Coronary artery (tissue), 2 donors: ENCODE results near the gene SLC22A7.

Experiments used
- DNase-seq: peaks from one replicate; pipeline ENCODE4 v3.0.0-alpha.2; 2017; ENCODE audit warnings: low spot score
- H3K27ac ChIP-seq, 2 donors: fragments of 200-600 bp; sonication (generic); one replicate each; pipeline ENCODE4 v1.5.1; 2016 to 2019
- H3K4me3 ChIP-seq: fragments of 200-600 bp; sonication (generic); 2 replicates; pipeline ENCODE4 v1.5.1; 2016; ENCODE audit warnings: mild to moderate bottlenecking, moderate library complexity
- TF ChIP-seq, protein P1 (sequence below): fragments of 200-600 bp; sonication (generic); IDR thresholded peaks from one replicate; pipeline ENCODE4 v1.5.1; 2019; ENCODE audit warnings: antibody characterized with exemption

Gene SLC22A7

DNA sequence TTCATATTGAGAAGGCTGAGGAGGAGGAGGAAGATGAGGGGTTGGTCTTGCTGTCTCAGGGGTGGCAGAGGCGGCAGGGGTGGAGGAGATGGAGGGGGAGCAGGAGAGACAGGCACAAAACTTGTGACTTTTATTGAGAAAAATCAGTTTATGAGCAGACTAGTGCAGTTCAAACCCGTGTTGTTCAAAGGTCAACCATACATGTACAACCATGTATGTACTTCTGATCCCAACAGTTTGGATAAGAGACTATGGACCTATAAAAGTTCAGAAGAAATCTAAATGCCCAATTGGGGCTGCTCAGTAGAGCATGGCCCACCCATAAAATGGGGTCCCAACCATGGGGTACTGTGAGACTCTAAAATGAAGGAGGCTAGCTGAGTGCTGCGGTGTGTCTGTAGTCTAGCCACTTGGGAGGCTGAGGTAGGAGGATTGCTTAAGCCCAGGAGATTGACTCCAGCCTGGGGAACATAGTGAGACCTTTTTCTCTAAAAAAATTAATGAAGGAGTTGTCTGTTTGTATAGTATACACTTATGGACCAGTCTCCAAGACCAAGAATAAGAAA is 7.6 kb upstream of the SLC22A7 start:
- DNase-seq, result no peak
- Histone ChIP-seq H3K27ac (no peak overlapping the region), H3K4me3 (no peak overlapping the region)
- TF ChIP-seq, protein P1, sequence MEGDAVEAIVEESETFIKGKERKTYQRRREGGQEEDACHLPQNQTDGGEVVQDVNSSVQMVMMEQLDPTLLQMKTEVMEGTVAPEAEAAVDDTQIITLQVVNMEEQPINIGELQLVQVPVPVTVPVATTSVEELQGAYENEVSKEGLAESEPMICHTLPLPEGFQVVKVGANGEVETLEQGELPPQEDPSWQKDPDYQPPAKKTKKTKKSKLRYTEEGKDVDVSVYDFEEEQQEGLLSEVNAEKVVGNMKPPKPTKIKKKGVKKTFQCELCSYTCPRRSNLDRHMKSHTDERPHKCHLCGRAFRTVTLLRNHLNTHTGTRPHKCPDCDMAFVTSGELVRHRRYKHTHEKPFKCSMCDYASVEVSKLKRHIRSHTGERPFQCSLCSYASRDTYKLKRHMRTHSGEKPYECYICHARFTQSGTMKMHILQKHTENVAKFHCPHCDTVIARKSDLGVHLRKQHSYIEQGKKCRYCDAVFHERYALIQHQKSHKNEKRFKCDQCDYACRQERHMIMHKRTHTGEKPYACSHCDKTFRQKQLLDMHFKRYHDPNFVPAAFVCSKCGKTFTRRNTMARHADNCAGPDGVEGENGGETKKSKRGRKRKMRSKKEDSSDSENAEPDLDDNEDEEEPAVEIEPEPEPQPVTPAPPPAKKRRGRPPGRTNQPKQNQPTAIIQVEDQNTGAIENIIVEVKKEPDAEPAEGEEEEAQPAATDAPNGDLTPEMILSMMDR, result no peak

DNA sequence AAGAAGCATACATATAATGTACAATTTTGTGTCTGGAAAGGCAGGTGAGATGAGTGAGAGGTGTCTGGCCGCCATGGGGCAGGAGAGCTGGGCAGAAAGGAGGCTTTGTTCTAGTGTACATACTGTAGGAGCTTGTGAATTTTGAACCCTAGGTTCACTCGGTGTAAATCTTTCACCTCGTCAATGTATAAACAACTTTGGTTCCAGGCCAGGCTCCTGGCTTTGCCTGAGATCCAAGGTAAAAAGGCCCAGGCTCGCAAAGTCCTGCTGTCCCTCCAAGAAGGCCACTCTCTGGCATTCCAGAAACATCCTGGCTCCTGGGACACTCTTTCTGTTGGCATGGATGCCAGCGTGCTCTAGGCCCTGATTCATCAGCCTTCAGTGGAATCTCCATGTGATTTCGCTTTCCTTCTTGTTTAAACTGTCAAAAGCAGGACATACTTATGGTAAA is 7.1 kb upstream of the SLC22A7 start:
- no peak overlapping the region for H3K4me3 ChIP-seq
- H3K27ac ChIP-seq, result no peak overlapping the region
- DNase-seq, result no peak
- TF ChIP-seq, protein P1, result no peak

DNA sequence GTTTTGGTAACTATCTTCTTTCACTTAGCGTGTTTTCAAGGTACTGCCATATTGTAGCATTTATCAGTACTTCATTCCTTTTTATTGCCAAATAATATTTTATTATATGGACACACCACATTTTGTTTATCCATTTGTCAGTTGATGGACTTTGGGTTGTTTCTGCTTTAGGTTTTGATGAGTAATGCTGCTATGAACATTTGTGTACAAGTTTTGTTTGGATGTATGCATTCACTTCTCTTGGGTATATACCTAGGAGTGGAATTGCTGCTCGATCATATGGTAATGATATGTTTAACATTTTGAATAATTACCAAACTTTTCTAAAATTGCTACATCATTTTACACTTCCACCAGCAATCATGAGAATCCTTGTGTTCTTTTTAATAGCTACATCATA is 6.4 kb upstream of the SLC22A7 start:
- TF ChIP-seq, protein P1, result no peak
- H3K4me3 ChIP-seq, result no peak overlapping the region
- DNase-seq, result no peak
- no peak overlapping the region for H3K27ac ChIP-seq

GRCh38 chr6:43292341-43292740 is 5.7 kb upstream of the SLC22A7 start:
- TF ChIP-seq, protein P1, result no peak
- DNase-seq, result no peak
- Histone ChIP-seq H3K4me3 (no peak overlapping the region), H3K27ac (no peak overlapping the region)

DNA sequence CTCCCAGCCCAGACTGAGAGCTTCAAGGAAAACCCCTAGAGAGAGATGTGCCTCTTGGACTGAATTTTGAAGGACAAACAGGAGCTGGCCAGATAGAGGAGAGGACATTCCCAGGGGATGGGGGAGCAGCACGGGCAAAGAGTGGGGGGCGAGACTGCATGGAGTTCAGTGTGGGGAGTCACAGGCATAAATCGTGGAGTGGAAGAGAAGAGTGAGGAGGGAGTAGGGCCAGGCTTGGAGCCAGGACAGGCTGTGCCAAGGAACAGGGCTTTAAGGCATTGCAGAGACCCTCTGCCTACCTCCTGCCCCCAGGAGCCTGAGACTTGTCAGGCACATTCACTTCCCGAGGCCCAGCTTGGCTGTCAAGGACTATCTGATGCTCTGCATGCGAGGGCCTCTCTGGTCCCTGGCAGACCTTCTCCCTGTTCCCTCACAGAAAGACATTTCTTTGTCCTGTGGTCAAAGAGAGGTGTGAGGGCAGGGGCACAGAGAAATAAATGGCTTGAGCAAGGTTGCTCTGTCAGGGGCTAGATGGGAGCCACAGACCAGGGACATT is 5.2 kb upstream of the SLC22A7 start:
- Histone ChIP-seq H3K4me3 (no peak overlapping the region), H3K27ac (no peak overlapping the region)
- no peak for DNase-seq
- TF ChIP-seq, protein P1, result no peak

DNA sequence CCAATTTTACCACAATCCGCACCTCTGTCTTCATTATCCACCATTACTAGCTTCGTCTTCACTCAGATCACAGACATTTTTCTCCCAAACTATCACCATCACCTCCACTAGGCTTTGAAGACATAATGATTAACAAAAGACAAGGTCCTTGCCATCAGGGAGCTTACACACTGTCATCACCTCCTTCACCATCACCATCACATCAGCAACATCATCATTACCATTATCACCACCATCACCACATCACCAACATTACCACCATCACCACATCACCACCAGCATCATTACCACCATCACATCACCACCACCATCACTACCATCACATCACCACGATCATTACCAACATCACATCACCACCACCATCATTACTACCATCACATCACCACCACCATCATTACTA is 4.4 kb upstream of the SLC22A7 start:
- Histone ChIP-seq H3K27ac (no peak overlapping the region), H3K4me3 (no peak overlapping the region)
- DNase-seq, result no peak
- TF ChIP-seq, protein P1, result no peak

DNA sequence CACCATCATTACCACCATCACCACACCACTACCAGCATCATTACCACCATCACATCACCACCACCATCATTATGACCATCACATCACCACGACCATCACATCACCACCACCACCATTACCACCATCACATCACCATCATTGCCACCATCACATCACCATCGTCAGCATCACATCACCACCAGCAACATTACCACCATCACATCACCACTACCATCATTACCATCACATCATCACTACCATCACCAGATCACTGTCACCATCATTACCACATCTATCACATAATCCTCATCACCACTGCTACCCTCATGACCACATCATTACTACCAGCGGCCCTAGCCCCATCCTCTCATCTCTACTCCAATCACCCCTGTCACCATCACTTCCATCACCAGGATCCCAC is 3.5 kb upstream of the SLC22A7 start:
- H3K27ac ChIP-seq, result no peak overlapping the region
- TF ChIP-seq, protein P1, result no peak
- DNase-seq, result no peak
- H3K4me3 ChIP-seq, result no peak overlapping the region
